H9 (cell line): Measurements from ENCODE around the gene ZDHHC1. TPM values are rescaled to one million over a fixed set of nuclear protein-coding genes. Genes with fewer than 3 reads are reported as not detected.

Experiments
- DNase-seq: peaks from one replicate; pipeline ENCODE4 v3.0.0-alpha.2; 2017
- H2AFZ ChIP-seq: one replicate; pipeline ENCODE4 v1.6.1; 2013; ENCODE audit warnings: mild to moderate bottlenecking, low read length, control low read depth, moderate library complexity
- H2AK5ac ChIP-seq: 2 replicates; pipeline ENCODE4 v1.6.1; 2013; ENCODE audit warnings: low read length, control low read depth, mixed read lengths; ENCODE audit not compliant: insufficient read length
- H2BK120ac ChIP-seq: one replicate; pipeline ENCODE4 v1.6.1; 2013; ENCODE audit warnings: low read depth, mild to moderate bottlenecking, low read length, control low read depth, inconsistent platforms; ENCODE audit not compliant: poor library complexity, severe bottlenecking
- H2BK12ac ChIP-seq: 2 replicates; pipeline ENCODE4 v1.6.1; 2013; ENCODE audit warnings: low read length, control low read depth, mixed read lengths, low read depth; ENCODE audit not compliant: insufficient read length
- H2BK15ac ChIP-seq: 2 replicates; pipeline ENCODE4 v1.6.1; 2013; ENCODE audit warnings: low read depth, low read length, control low read depth
- H2BK20ac ChIP-seq: one replicate; pipeline ENCODE4 v1.6.1; 2013; ENCODE audit warnings: low read depth, mild to moderate bottlenecking, low read length, control low read depth, inconsistent platforms; ENCODE audit not compliant: poor library complexity, severe bottlenecking
- H2BK5ac ChIP-seq: 2 replicates; pipeline ENCODE4 v1.6.1; 2013; ENCODE audit warnings: low read length, control low read depth, mixed read lengths; ENCODE audit not compliant: insufficient read length
- H3K14ac ChIP-seq: 2 replicates; pipeline ENCODE4 v1.6.1; 2013; ENCODE audit warnings: low read length, control low read depth; ENCODE audit not compliant: insufficient read depth
- H3K18ac ChIP-seq: 2 replicates; pipeline ENCODE4 v1.6.1; 2013; ENCODE audit warnings: low read depth, mild to moderate bottlenecking, mixed read lengths, low read length, control low read depth; ENCODE audit not compliant: insufficient read length
- H3K23ac ChIP-seq: 2 replicates; pipeline ENCODE4 v1.6.1; 2013; ENCODE audit warnings: low read length, control low read depth, mixed read lengths, low read depth; ENCODE audit not compliant: insufficient read length
- H3K23me2 ChIP-seq: 2 replicates; pipeline ENCODE4 v1.6.1; 2013; ENCODE audit warnings: low read depth, mild to moderate bottlenecking, mixed read lengths, low read length, control low read depth; ENCODE audit not compliant: insufficient read length, poor library complexity, severe bottlenecking
- H3K27ac ChIP-seq: 2 replicates; pipeline ENCODE4 v1.5.1; 2013; ENCODE audit warnings: low read length, control low read depth, mixed read lengths, low read depth; ENCODE audit not compliant: insufficient read length
- H3K27me3 ChIP-seq: 2 replicates; pipeline ENCODE4 v1.6.1; 2013; ENCODE audit warnings: low read length, control low read depth, inconsistent platforms; ENCODE audit not compliant: insufficient read depth
- H3K4ac ChIP-seq: 2 replicates; pipeline ENCODE4 v1.6.1; 2013; ENCODE audit warnings: low read depth, mild to moderate bottlenecking, control low read depth, inconsistent platforms, low read length, moderate library complexity
- H3K4me1 ChIP-seq: 2 replicates; pipeline ENCODE4 v1.6.1; 2013; ENCODE audit warnings: low read length, control low read depth, inconsistent platforms; ENCODE audit not compliant: insufficient read depth
- H3K4me2 ChIP-seq: 2 replicates; pipeline ENCODE4 v1.6.1; 2013; ENCODE audit warnings: low read length, control low read depth, mixed read lengths; ENCODE audit not compliant: insufficient read length, insufficient read depth
- H3K56ac ChIP-seq: 2 replicates; pipeline ENCODE4 v1.6.1; 2013; ENCODE audit warnings: low read depth, mild to moderate bottlenecking, mixed read lengths, low read length, control low read depth; ENCODE audit not compliant: insufficient read length
- H3K79me1 ChIP-seq: 2 replicates; pipeline ENCODE4 v1.6.1; 2013; ENCODE audit warnings: low read depth, mild to moderate bottlenecking, moderate library complexity, low read length, control low read depth, inconsistent platforms; ENCODE audit not compliant: insufficient read depth, poor library complexity, severe bottlenecking
- H3K79me2 ChIP-seq: 2 replicates; pipeline ENCODE4 v1.6.1; 2013; ENCODE audit warnings: low read length, control low read depth, inconsistent platforms; ENCODE audit not compliant: insufficient read depth
- H3K9ac ChIP-seq: 2 replicates; pipeline ENCODE4 v1.6.1; 2013; ENCODE audit warnings: low read length, control low read depth, mixed read lengths; ENCODE audit not compliant: insufficient read length; ENCODE audit errors: extremely low read depth
- H3K9me3 ChIP-seq: one replicate; pipeline ENCODE4 v1.6.1; 2013; ENCODE audit warnings: low read depth, low read length, inconsistent platforms; ENCODE audit not compliant: control insufficient read depth
- H3T11ph ChIP-seq: one replicate; pipeline ENCODE4 v1.6.1; 2013; ENCODE audit warnings: mild to moderate bottlenecking, low read length, control low read depth, inconsistent platforms
- H4K20me1 ChIP-seq: one replicate; pipeline ENCODE4 v1.6.1; 2013; ENCODE audit not compliant: control insufficient read depth, insufficient read length, insufficient read depth
- H4K5ac ChIP-seq: 2 replicates; pipeline ENCODE4 v1.6.1; 2013; ENCODE audit warnings: low read depth, mild to moderate bottlenecking, mixed read lengths, low read length, control low read depth; ENCODE audit not compliant: insufficient read length
- H4K8ac ChIP-seq: replicated peaks from 2 replicates; pipeline ENCODE4 v1.6.1; 2013; ENCODE audit warnings: low read length, control low read depth, mixed read lengths, low read depth; ENCODE audit not compliant: insufficient read length
- H4K91ac ChIP-seq: 2 replicates; pipeline ENCODE4 v1.6.1; 2013; ENCODE audit warnings: low read depth, mild to moderate bottlenecking, moderate library complexity, mixed read lengths, low read length, control low read depth; ENCODE audit not compliant: insufficient read length
- H3K27ac Mint-ChIP-seq, 3 experiments: 2 replicates in 2 of 3; 3 replicates in 1 of 3; pipeline ENCODE4 v1.8.0; 2020 to 2021; ENCODE audit warnings: mixed read lengths in 3 of 3, mild to moderate bottlenecking in 1 of 3, moderate library complexity in 1 of 3
- H3K27me3 Mint-ChIP-seq: 2 replicates; pipeline ENCODE4 v1.8.0; 2021; ENCODE audit warnings: low read depth, mild to moderate bottlenecking, moderate library complexity, mixed read lengths
- H3K36me3 Mint-ChIP-seq, 3 experiments: 2 replicates in 2 of 3; 3 replicates in 1 of 3; pipeline ENCODE4 v1.8.0; 2020 to 2021; ENCODE audit warnings: low read depth in 3 of 3, mixed read lengths in 3 of 3; ENCODE audit not compliant: insufficient read depth in 1 of 3
- H3K4me1 Mint-ChIP-seq, 2 experiments: 2 replicates each; pipeline ENCODE4 v1.8.0; 2020; ENCODE audit warnings: mixed read lengths in 2 of 2
- H3K4me3 Mint-ChIP-seq, 2 experiments: 2 replicates in 1 of 2; 3 replicates in 1 of 2; pipeline ENCODE4 v1.8.0; 2020 to 2021; ENCODE audit warnings: mild to moderate bottlenecking in 2 of 2, mixed read lengths in 2 of 2, moderate library complexity in 1 of 2
- H3K9me3 Mint-ChIP-seq, 2 experiments: 2 replicates in 1 of 2; 3 replicates in 1 of 2; pipeline ENCODE4 v1.8.0; 2020; ENCODE audit warnings: mild to moderate bottlenecking in 2 of 2, mixed read lengths in 2 of 2, moderate library complexity in 1 of 2
- CTCF ChIP-seq: fragments of 200-600 bp; sonication (generic); conservative IDR thresholded peaks from 3 replicates; pipeline ENCODE4 v1.8.0; 2021; ENCODE audit warnings: antibody characterized with exemption, mild to moderate bottlenecking
- WGBS: extraction: QIAGEN DNeasy Blood & Tissue Kit; methylation state at CpG from one replicate; pipeline ENCODE4 v1.1.7; 2013; ENCODE audit warnings: missing lambda C conversion rate, low lambda C conversion rate, mixed read lengths; ENCODE audit not compliant: insufficient read length; ENCODE audit errors: extremely low coverage; 5-methylcytosine and 5-hydroxymethylcytosine counted together
- total RNA-seq: library from RNA; stranded (reverse); gene quantifications from 2 replicates; pipeline ENCODE4 v1.2.1, GENCODE V29; 2021

The ZDHHC1 gene
- total RNA-seq, 1 experiment from 2014 or later: 3.7 TPM

GRCh38 chr16:67457611-67458010, 41.3 kb upstream of the ZDHHC1 start:
- H3K23ac ChIP-seq: no peak overlapping the region
- no peaks in the 10 kb centered on the region for H4K20me1 ChIP-seq
- TF ChIP-seq CTCF: no peak
- H3K14ac ChIP-seq: no peak overlapping the region; the same call in 1 of the 2 replicates
- no peak overlapping the region for H3K9ac ChIP-seq
- no peak overlapping the region for H4K91ac ChIP-seq
- H4K8ac ChIP-seq: no peak overlapping the region
- H2BK120ac ChIP-seq: no peak overlapping the region
- Mint-ChIP-seq H3K9me3 (no peaks in the 10 kb centered on the region), H3K4me3 (no peak overlapping the region), H3K27me3 (no peaks in the 10 kb centered on the region), H3K4me1 (peaks cover 7 to 10% of the 10 kb centered on the region in 2 experiments), H3K36me3 (peaks cover 0 to 4% (median 3%) of the 10 kb centered on the region in 3 experiments; a peak in 3 of 7 replicates), H3K27ac (no peak overlapping the region)
- no peaks in the 10 kb centered on the region for H3K4me1 ChIP-seq
- no peaks in the 10 kb centered on the region for H3K23me2 ChIP-seq
- no peak overlapping the region for H2BK5ac ChIP-seq
- no peak overlapping the region for H3K18ac ChIP-seq
- H3K27ac ChIP-seq: no peak overlapping the region
- H4K5ac ChIP-seq: no peak overlapping the region
- no peaks in the 10 kb centered on the region for H3K9me3 ChIP-seq
- no peak overlapping the region for H3K56ac ChIP-seq
- no CpG with 5 or more reads among the region's 7 CpGs for WGBS
- H3K79me2 ChIP-seq: no peaks in the 10 kb centered on the region
- no peak overlapping the region for H2AK5ac ChIP-seq
- H3K27me3 ChIP-seq: no peaks in the 10 kb centered on the region
- H2BK20ac ChIP-seq: no peak overlapping the region
- no peaks in the 10 kb centered on the region for H3K79me1 ChIP-seq
- no peak overlapping the region for H3K4ac ChIP-seq
- no peak overlapping the region for H2BK12ac ChIP-seq
- no peak overlapping the region for H3T11ph ChIP-seq
- no peak for DNase-seq
- H2BK15ac ChIP-seq: no peak overlapping the region
- no peak overlapping the region for H3K4me2 ChIP-seq
- no peak overlapping the region for H2AFZ ChIP-seq
